Kidney epithelial cell (primary cell): ENCODE results near the gene LCN9. TPM values are rescaled to one million over a fixed set of nuclear protein-coding genes. Genes with fewer than 3 reads are reported as not detected.

Source experiments
- DNase-seq: peaks from one replicate; pipeline ENCODE4 v3.0.0-alpha.2; 2010; ENCODE audit warnings: low read depth
- H3K27me3 ChIP-seq: 2 replicates; pipeline ENCODE4 v1.6.0; 2011; ENCODE audit warnings: low read length; ENCODE audit not compliant: control insufficient read depth, insufficient read depth
- H3K36me3 ChIP-seq: 2 replicates; pipeline ENCODE4 v1.5.1; 2011; ENCODE audit warnings: low read length; ENCODE audit not compliant: control insufficient read depth, insufficient read depth
- H3K4me3 ChIP-seq: 2 replicates; pipeline ENCODE4 v1.5.1; 2011; ENCODE audit warnings: low read depth, mild to moderate bottlenecking, control low read depth, low read length
- CTCF ChIP-seq: IDR thresholded peaks from 2 replicates; pipeline ENCODE4 v1.5.1; 2011; ENCODE audit warnings: mild to moderate bottlenecking, moderate library complexity, low read length, control low read depth, inconsistent platforms; ENCODE audit not compliant: insufficient read depth, poor library complexity, severe bottlenecking
- total RNA-seq: library from RNA; depleted of rRNA; stranded (reverse); fragments of >200 nt; gene quantifications from 2 replicates; pipeline ENCODE4 v1.2.3, GENCODE V29; 2015

LCN9 gene
- total RNA-seq, 1 donor from 2014 or later, result not detected

- Histone ChIP-seq H3K27me3 (no peaks in the 10 kb centered on the region), H3K4me3 (no peak overlapping the region), H3K36me3 (no peaks in the 10 kb centered on the region)
- no peak for TF ChIP-seq CTCF
- no peak for DNase-seq
Measured at GRCh38 chr9:135677641-135678168, 14.6 kb downstream of the LCN9 start.

GRCh38 chr9:135678236-135679017 lies 15.3 kb downstream of the LCN9 start:
- TF ChIP-seq CTCF, result no peak
- DNase-seq, result no peak

GRCh38 chr9:135680056-135680455 lies 16.9 kb downstream of the LCN9 start:
- Histone ChIP-seq H3K36me3 (no peaks in the 10 kb centered on the region), H3K27me3 (no peaks in the 10 kb centered on the region), H3K4me3 (no peak overlapping the region)
- no peak for DNase-seq
- TF ChIP-seq CTCF, result no peak

More at GRCh38 chr9:135678236-135679017, 15.3 kb downstream of the LCN9 start:
- H3K27me3 ChIP-seq, result no peaks in the 10 kb centered on the region
- H3K36me3 ChIP-seq, result no peaks in the 10 kb centered on the region
- H3K4me3 ChIP-seq, result no peak overlapping the region

GRCh38 chr9:135681161-135681560 lies 18.1 kb downstream of the LCN9 start:
- Histone ChIP-seq H3K36me3 (no peaks in the 10 kb centered on the region), H3K27me3 (no peaks in the 10 kb centered on the region), H3K4me3 (no peak overlapping the region)
- TF ChIP-seq CTCF, result no peak
- no peak for DNase-seq

GRCh38 chr9:135683401-135684034 lies 20.4 kb downstream of the LCN9 start:
- Histone ChIP-seq H3K36me3 (no peaks in the 10 kb centered on the region), H3K27me3 (no peaks in the 10 kb centered on the region), H3K4me3 (no peak overlapping the region)
- no peak for DNase-seq
- TF ChIP-seq CTCF, result no peak
